Gastroesophageal sphincter (tissue), 4 donors: ENCODE results near the gene CLEC2A. TPM values are rescaled to one million over a fixed set of nuclear protein-coding genes. Genes with fewer than 3 reads are reported as not detected.

Experiments
- ATAC-seq: fragments of 150-250 bp; one replicate; pipeline ENCODE4 v1.9.1; 2016; ENCODE audit warnings: mild to moderate bottlenecking, moderate library complexity
- H3K27ac ChIP-seq, 4 donors: fragments of 200-600 bp; sonication (generic) in 3 of 4; 1 replicate in 3 of 4; 2 replicates in 1 of 4; pipeline ENCODE4 v1.5.1; 2016 to 2019
- H3K27me3 ChIP-seq: fragments of 200-600 bp; sonication (generic); one replicate; pipeline ENCODE4 v1.5.1; 2019
- H3K36me3 ChIP-seq, 2 donors: fragments of 200-600 bp; sonication (generic); one replicate each; pipeline ENCODE4 v1.5.1; 2019; ENCODE audit warnings: control low read depth in 1 of 2
- H3K4me1 ChIP-seq, 3 donors: fragments of 200-600 bp; sonication (generic); 1 replicate in 2 of 3; 2 replicates in 1 of 3; pipeline ENCODE4 v1.5.1; 2016 to 2019; ENCODE audit warnings: control low read depth in 2 of 3
- H3K4me3 ChIP-seq, 2 donors: fragments of 200-600 bp; sonication (generic); one replicate each; pipeline ENCODE4 v1.5.1; 2019; ENCODE audit warnings: mild to moderate bottlenecking in 1 of 2, moderate library complexity in 1 of 2
- H3K9me3 ChIP-seq, 3 donors: fragments of 200-600 bp; sonication (generic); one replicate each; pipeline ENCODE4 v1.5.1; 2017 to 2019; ENCODE audit warnings: control low read depth in 2 of 3
- EP300 ChIP-seq: sonication (generic); formaldehyde crosslinking; IDR thresholded peaks from one replicate; pipeline ENCODE4 v1.6.1; 2017; ENCODE audit warnings: antibody characterized with exemption, mild to moderate bottlenecking
- POLR2A ChIP-seq, 2 donors: fragments of 450-650 bp; IDR thresholded peaks; one replicate each; pipeline ENCODE4 v1.6.1; 2017; ENCODE audit warnings: antibody characterized with exemption in 2 of 2, mild to moderate bottlenecking in 2 of 2, moderate library complexity in 1 of 2
- POLR2AphosphoS5 ChIP-seq: sonication (generic); formaldehyde crosslinking; IDR thresholded peaks from one replicate; pipeline ENCODE4 v1.6.1; 2017; ENCODE audit warnings: antibody characterized with exemption
- WGBS, 2 donors: methylation state at CpG; one replicate each; pipeline ENCODE4 v1.1.5; 2018; ENCODE audit warnings: low coverage in 1 of 2; 5-methylcytosine and 5-hydroxymethylcytosine counted together
- total RNA-seq, 4 donors: library from RNA; depleted of rRNA; stranded (reverse); fragments of >200 nt; gene quantifications; one replicate each; pipeline ENCODE4 v1.1.0, GENCODE V29; 2016
- TF ChIP-seq, protein P1 (sequence below), 4 experiments: fragments of 200-600 bp in 2 of 4; fragments of 450-650 bp in 2 of 4; sonication (generic) in 1 of 4; IDR thresholded peaks; one replicate each; pipeline ENCODE4 v1.5.1; 2017 to 2019; ENCODE audit warnings: antibody characterized with exemption in 4 of 4, mild to moderate bottlenecking in 2 of 4, moderate library complexity in 2 of 4

CLEC2A gene
- total RNA-seq, 4 donors from 2014 or later: not detected

DNA sequence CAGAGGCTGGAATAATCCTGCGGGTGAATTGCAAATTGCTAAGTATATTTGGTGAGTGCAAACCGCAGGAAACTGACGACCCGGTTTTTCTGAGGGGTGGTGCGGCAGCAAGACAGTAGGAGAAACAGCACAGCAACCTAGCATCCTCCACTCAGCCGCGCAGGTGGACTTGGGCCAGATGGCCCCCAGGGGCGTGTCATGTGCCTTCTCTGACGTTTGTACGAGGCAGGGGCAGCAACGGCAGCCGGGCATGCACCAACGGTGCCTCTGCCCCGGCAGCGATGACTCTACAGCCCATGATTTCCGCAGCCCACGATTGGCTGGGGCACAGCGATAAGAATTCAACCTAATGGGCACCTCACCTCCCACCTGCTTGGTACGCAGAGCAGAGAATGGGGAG, 11.1 kb upstream of the CLEC2A start:
- H3K9me3 ChIP-seq: no peaks in the 10 kb centered on the region
- WGBS, 2 donors: 45 to 88% methylated on average over 2 to 4 of the region's 19 CpGs
- ATAC-seq: no peak
- H3K4me1 ChIP-seq: no peaks in the 10 kb centered on the region
- TF ChIP-seq, protein P1, sequence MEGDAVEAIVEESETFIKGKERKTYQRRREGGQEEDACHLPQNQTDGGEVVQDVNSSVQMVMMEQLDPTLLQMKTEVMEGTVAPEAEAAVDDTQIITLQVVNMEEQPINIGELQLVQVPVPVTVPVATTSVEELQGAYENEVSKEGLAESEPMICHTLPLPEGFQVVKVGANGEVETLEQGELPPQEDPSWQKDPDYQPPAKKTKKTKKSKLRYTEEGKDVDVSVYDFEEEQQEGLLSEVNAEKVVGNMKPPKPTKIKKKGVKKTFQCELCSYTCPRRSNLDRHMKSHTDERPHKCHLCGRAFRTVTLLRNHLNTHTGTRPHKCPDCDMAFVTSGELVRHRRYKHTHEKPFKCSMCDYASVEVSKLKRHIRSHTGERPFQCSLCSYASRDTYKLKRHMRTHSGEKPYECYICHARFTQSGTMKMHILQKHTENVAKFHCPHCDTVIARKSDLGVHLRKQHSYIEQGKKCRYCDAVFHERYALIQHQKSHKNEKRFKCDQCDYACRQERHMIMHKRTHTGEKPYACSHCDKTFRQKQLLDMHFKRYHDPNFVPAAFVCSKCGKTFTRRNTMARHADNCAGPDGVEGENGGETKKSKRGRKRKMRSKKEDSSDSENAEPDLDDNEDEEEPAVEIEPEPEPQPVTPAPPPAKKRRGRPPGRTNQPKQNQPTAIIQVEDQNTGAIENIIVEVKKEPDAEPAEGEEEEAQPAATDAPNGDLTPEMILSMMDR (IDR thresholded peaks at IDR 0.05): no peak
- TF ChIP-seq POLR2A (IDR thresholded peaks at IDR 0.05) (no peak), EP300 (no peak), POLR2AphosphoS5 (no peak)
- H3K27me3 ChIP-seq: peaks cover 13% of the 10 kb centered on the region
- no peaks in the 10 kb centered on the region for H3K36me3 ChIP-seq
- no peak overlapping the region for H3K4me3 ChIP-seq
- no peak overlapping the region for H3K27ac ChIP-seq

DNA sequence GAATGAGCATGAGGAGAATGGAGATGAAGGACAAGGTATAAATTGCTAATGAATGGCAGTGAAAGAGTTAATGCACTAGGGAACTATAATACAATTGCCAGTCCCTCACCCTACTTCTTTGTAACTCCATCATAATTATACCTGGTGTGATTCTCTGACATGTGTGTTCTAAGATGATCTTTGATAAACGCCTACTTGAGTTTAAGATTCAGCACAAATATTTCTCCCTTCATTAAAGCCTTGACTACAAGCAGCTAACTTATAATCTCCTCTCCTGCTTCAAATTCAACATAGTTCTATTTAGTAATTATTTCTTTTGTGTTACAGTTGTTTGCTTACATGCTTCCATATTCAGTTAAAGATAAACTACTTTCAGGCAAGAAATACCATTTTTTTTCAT, 9.7 kb upstream of the CLEC2A start:
- ATAC-seq: no peak
- H3K9me3 ChIP-seq: no peaks in the 10 kb centered on the region
- TF ChIP-seq POLR2AphosphoS5 (no peak), EP300 (no peak)
- peaks cover 13% of the 10 kb centered on the region for H3K27me3 ChIP-seq
- 40 to 56% methylated on average over 1 of the region's 1 CpG for WGBS, 2 donors
- H3K36me3 ChIP-seq: no peaks in the 10 kb centered on the region
- H3K4me1 ChIP-seq: no peaks in the 10 kb centered on the region
- H3K4me3 ChIP-seq: no peak overlapping the region
- H3K27ac ChIP-seq: no peak overlapping the region

DNA sequence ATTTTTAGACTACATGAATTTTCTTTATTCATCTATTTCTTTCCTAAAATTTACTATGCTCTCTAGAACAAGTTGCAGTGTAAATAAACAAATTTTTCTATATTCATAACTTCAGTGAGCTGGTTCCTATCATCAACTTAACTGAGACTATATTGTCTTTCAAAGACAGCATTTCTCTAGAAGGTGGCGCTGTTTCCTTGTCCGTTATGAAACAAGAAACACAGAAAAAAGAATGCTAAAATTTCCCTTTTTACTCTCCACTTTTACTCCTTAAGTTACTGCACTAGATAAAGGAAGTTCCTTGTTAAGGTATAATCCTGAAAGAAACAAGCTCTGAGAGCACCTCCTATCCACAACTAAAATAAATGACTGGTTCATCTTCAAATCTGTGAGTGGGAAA, 8.2 kb upstream of the CLEC2A start:
- WGBS, 2 donors: 18 to 29% methylated on average over 2 of the region's 2 CpGs
- H3K9me3 ChIP-seq: no peaks in the 10 kb centered on the region
- ATAC-seq: no peak
- H3K4me3 ChIP-seq: no peak overlapping the region
- H3K36me3 ChIP-seq: no peaks in the 10 kb centered on the region
- no peak overlapping the region for H3K27ac ChIP-seq
- no peak for TF ChIP-seq POLR2AphosphoS5
- TF ChIP-seq POLR2A (IDR thresholded peaks at IDR 0.05): no peak
- TF ChIP-seq, protein P1 (IDR thresholded peaks at IDR 0.05): no peak
- TF ChIP-seq EP300: no peak
- H3K27me3 ChIP-seq: peaks cover 13% of the 10 kb centered on the region
- no peaks in the 10 kb centered on the region for H3K4me1 ChIP-seq

DNA sequence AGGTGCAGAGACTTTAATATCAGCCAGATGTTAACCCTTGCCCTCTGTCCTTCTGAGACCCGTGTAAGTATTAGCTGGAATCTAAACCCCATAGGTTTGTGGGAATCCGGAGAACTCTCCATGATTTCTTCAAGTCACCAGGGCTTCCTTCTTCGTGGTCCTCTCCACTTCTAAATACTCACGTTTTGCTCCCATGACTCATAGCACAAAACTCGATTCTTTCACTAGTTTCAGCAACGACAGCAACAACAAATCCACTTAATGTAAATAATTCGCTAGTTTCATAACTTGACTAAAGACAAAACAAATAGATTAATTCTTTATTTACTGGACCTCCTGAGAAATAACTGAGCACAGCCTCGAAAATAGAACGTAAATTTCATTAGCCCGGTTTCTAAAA, 4.4 kb upstream of the CLEC2A start:
- no peak overlapping the region for H3K4me3 ChIP-seq
- no peak for ATAC-seq
- no peaks in the 10 kb centered on the region for H3K36me3 ChIP-seq
- no peaks in the 10 kb centered on the region for H3K9me3 ChIP-seq
- 73 to 76% methylated on average over 10 of the region's 10 CpGs for WGBS, 2 donors
- no peak for TF ChIP-seq POLR2A (IDR thresholded peaks at IDR 0.05)
- TF ChIP-seq, protein P1 (IDR thresholded peaks at IDR 0.05): no peak
- no peak overlapping the region for H3K27ac ChIP-seq
- H3K4me1 ChIP-seq: no peaks in the 10 kb centered on the region
- peaks cover 5% of the 10 kb centered on the region for H3K27me3 ChIP-seq

DNA sequence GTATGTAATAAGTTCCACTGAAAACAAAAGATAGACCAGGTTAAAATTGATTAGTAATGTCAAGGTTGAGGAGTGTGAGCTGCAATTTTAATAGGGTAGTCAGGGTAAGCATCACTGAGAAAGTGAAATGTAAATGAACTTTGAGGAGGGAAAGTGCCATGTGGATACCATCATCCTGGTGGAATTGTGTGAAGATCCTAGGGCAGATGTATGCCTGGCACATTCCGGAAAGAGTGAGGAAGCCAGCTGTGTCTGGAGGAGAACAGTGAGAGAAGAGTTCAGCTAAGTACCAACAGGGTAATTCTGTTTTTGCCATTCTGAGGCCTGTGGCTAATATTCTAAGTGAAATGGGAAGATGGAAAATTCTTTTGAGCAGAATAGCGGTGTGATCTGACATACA, 2.9 kb upstream of the CLEC2A start:
- ATAC-seq: no peak

More for the DNA sequence above, 2.9 kb upstream of the CLEC2A start:
- Histone ChIP-seq H3K9me3 (no peaks in the 10 kb centered on the region), H3K27me3 (no peaks in the 10 kb centered on the region), H3K27ac (no peak overlapping the region), H3K4me3 (no peak overlapping the region), H3K36me3 (no peaks in the 10 kb centered on the region), H3K4me1 (no peaks in the 10 kb centered on the region)
- TF ChIP-seq EP300: no peak
- TF ChIP-seq POLR2AphosphoS5: no peak
- TF ChIP-seq POLR2A (IDR thresholded peaks at IDR 0.05): no peak
- TF ChIP-seq, protein P1 (IDR thresholded peaks at IDR 0.05): no peak
- 77 to 90% methylated on average over 2 of the region's 2 CpGs for WGBS, 2 donors
